Stimulated activated CD8-positive, alpha-beta memory T cell treated with anti-CD3 and anti-CD28 coated beads, Interleukin-12 subunit alpha, Interleukin-12 subunit beta, amount 100 ng/mL, for 24 hours (primary cell): ENCODE measurements around the gene DQX1.
"Not testable (repeated sequence)": the region's sequence is repeated elsewhere in the genome, so short reads cannot be mapped to it uniquely, and the experiment has no call there.

Experiments used
- DNase-seq: peaks from one replicate; pipeline ENCODE4 v3.0.0-alpha.2; 2020; ENCODE audit errors: extremely low read depth

Gene DQX1

DNA sequence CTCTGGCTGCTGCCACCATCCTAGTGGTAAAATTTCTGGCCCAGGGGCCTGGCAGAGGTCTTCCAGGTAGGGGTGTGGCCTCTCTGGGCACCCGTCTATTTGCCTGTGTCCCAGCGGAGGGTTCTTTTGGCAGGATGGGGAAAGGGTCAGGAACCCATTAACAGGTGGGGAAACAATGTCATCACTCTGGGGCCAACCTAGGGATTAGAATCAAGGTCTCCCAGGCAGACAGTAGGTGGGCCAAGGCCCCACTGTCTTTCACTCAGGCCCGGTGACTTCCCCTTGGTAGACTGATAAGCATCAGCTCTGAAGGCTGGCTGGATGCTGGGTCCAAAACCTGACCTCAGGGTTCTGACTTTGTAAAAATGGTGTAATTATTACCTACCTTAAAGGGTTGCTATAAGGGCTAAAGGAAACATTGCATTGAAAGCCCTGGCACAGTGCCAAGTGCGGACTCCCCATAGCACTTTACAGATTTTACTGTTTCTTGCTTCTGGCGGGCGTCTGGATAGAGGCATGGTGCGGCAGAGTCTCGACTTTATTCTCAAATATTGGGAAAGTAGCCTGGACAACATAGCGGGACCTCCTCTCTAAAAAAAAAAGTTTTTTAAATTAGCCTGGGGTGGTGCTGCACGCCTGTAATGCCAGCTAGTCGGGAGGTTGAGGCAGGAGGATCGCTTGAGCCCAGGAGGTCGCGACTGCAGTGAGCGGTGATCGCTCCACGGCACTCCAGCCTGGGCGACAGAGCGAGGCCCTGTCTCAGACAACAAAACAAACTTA, 28.8 kb downstream of the DQX1 start:
- no peak for DNase-seq

DNA sequence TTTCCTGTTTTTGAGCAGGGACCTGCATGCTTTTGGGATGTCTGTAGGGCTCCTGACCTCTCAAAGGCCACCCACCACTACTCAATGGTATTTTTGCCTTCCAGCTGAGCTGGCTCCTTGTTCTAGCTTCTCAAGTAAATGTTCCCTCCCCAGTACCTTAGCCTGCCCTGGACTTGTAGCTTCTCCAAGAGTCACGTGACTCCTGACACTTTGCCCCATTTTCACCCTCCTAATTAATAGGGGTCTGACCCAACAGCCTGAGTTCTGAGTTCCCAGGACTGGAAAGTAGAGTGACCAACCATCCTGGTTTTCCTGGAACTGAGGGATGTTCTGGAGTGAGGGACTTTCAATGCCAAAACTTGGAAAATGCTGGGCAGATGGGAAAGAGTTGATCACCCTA, 30.6 kb downstream of the DQX1 start:
- DNase-seq: no peak

DNA sequence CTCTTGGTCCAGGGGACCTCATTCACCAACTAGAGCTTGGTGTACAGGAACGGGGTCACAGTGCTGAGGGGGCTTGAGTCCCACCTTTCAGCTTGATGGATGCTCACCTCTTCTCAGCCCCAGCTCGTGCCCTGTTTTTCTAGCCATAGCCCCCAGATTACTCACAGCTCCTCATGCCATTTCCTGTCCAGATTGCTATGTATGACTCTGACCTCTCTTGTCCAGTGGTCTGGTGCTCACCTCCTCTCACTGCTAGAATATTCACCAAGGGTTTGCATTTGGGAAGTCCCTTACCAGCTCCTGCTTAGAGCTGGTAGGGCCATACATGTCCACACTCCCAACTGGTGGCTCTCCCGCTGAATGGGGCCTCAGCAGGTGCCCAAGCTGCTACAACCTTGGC, 32.5 kb downstream of the DQX1 start:
- no peak for DNase-seq

DNA sequence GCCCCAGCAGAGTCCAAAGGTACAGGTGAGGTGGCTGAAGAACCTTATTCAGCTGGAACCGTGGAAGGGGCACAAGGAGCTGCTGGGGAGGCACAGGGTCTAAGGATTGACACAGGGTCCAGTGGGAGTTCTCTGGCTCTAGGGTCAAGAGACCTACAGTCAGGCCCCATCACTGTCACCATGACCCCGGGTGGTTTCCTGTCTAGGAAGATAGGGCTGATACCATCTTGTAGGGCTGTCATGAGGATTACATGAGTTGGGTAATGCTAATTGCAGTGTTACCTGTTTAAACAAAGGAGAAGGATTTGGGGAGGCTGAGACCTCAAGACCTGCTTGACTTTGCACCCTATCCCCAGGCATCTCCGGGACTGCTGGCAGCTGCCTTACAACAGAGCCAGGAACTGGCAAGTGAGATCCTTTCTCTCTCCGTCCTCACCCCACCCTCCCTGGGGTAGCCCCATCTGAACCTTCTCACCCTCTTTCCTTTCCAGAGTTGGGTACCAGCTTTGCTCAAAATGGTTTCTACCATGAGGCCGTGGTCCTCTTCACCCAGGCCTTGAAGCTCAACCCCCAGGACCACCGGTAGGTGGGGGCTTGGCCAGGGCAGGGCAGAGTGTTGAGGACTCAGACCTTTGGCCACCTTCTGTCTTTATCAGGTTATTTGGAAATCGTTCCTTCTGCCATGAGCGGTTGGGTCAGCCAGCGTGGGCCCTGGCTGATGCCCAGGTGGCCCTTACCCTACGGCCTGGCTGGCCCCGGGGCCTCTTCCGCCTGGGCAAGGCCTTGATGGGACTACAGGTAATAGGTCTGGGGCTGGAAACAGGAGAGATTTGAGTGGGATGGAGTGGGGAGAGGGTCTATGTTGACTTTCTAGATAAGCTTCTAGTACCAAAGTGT, 34.1 kb downstream of the DQX1 start:
- DNase-seq: no peak

DNA sequence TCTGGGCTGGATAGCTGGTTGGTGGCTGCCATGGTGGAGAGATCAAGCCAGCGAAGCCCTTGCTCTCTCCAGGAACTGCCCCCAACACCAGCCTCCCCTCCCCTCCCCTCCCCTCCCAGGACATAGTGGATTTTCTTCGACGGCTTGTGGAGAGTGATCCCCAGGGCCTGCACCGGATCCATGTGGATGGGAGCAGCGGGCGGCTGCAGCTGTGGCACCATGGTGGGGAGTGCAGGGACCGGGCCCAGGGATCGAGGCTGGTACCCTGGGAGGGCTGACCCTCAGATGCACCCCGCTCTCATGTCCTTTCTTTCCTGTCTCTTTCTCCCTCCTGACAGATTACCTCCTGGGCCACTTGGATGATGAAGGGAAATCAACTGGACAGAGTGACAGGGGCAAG, 36.1 kb downstream of the DQX1 start:
- no peak for DNase-seq

DNA sequence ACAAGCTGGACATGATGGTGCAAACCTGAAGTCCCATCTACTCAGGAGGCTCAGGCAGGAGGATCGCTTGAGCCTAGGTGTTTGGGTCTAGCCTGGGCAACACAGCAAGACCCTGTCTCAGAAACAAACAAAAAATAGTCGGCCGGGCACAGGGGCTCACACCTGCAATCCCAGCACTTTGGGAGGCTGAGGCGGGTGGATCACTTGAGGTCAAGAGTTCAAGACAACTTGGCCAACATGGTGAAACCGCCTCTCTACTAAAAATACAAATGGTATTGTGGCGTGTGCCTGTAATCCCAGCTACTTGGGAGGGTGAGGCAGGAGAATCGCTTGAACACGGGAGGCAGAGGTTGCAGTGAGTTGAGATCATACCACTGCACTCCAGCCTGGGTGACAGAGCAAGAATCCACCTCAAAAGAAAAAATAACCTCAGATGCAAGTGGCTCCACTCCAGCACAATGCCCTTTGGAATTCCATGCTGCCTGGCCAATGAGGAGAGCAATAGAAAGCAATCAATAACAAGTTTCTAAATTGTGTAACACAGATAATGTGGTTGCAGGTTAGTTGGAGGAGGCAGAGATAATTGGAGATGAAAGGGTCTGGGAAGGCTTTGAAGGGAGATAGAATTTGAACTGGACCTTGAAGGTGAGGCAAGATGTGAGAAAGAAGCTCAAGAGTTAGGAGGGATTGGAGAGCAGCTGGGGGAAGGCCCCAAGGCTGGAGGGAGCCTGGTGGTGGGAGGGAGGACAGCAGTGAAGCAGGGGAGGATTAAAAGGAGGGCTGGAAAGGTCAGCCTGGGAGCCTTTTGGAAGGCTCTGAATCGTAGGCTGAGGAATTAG, 37.2 kb downstream of the DQX1 start:
- no peak for DNase-seq

DNA sequence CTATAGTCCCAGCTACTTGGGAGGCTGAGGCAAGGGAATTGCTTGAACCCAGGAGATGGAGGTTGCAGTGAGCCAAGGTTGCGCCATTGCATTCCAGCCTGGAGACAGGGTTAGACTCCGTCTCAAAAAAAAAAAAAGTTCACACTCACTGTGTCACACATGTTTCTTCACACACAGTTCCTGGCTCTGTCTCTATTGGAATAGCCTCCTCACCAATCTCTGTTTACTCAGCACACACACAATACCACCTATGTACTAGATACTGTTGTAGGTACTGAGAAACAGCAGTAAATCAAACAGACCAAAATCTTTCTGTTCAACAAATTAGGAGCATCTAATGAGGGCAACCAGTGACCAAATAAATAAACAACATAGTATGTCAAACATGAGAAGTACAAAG, 39.9 kb downstream of the DQX1 start:
- no peak for DNase-seq

DNA sequence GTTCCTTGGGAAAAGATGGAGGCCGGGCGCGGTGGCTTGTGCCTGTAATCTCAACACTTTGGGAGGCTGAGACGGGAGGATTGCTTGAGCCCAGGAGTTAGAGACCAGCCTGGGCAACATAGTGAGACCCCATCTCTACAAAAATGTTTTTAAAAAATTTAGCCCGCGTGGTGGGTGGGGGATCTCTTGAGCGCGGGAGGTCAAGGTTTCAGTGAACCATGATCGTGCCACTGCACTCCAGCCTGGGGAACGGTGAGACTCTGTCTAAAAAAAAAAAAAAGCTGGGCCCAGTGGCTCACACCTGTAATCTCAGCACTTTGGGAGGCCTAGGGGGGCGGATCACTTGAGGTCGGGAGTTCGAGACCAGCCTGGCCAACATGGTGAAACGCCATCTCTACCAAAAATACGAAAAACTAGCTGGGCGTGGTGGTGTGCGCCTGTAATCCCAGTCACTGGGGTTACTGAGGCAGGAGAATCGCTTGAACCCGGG, 42.3 kb downstream of the DQX1 start:
- DNase-seq: not testable (repeated sequence)

DNA sequence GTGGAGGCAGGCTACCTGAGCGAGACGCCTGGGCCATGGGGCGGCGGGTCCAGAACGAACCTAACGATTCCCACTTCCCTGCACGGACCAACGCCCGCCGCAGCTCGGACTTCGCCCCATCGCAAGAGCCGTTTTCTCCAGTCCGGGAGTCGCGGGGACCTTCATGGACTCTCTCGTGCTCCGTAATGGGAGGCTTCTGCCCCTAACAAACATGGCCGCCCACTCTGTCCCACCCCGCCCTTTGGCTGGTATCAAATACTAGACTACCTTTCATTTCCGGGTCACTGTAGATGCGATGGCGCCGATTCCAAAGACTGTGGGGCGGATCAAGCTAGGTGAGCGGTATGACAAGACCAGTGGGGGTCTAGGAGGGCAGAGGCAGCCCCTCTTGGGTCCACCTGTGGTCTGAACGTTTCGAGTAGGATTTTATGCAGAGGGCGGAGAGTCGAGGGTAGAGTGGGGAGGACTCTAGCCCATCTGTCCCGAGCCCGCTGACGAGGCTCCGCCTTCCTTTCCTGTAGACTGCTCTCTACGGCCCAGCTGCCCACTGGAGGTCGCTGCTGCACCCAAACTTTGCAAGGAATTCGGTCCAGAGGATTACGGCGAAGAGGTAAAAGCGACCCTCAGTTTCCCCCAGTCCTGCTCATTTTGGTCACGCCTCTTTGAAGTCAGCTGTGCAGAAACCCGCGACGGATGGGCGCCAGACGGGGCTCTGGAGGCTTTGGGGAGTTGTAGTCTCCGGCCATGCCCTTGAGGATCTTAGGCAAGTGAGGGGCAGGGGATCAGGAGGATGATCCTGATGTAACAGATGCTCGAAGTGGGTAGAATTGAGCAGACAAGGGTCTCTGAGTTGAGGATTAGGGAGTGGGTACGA, 43.0 kb downstream of the DQX1 start, which contains the start of the genes CCDC142 and TTC31:
TSS of gene CCDC142 (minus strand) at position 198 of the 874 bp plus-strand sequence. CDS start at position 37, 161 bp downstream.
TSS of gene TTC31 (plus strand) at position 281 of the 874 bp plus-strand sequence. CDS start at position 296, 15 bp downstream.
- DNase-seq: peak; percentile 78

DNA sequence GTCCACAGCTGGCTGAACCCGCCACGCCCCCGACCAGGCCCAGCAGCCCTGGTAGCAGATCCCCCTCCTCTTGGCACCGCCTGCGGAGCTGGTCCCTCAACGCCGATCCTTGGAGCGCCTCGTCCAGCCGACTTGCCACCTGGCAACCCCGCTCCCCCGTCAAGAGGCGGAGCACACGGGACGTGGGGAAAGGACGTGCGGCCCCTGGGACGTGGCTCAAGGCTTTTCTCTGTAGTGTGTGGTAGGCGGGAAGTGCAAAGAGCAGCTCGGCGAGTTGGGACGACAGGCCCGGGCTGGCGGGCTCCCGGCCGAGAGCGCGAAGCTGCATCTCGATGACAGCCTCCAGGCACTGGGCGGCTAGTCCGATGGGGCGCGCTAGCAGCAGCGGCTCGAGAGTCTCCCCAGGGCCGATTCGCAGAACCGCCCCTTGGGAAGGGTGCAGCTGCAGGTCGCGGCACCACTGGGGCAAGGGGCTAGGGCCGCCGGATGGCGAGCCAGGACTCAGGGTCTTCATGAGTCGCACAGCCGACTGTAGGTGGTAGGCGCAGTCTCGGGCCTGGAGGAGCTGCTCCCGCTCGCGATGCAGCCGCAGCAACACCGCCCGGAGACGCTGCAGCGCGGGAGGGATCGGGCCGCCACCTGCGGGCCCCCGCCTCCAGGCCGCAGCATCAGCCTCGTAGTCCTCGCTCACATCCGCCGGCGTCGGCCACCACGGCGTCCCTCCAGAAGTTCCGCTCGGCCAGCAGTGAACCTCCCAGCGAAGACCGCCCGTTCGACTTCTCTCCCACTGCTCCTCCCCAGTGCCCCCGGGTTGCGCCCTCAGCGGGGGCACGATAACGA, 43.9 kb downstream of the DQX1 start:
- DNase-seq: no peak

DNA sequence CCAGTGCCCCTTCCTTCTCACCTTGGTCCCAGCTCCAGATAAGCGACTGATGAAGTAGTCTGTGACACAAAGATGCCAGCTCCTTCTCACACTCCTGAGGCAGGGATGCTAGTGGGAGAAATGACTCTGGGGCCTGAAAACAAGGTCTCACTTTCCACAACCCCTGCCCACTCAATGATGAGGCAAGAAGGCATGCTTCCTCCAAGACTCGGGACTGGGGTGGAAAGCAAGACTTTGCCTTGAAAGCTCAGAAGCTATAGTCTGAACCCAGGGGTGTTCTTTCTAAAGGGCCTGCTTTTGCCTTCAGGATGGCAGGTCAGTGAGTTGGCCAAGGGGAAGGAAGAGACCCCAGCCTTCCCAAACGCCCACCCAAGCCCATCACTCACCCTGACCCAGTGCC, 44.6 kb downstream of the DQX1 start:
- DNase-seq: no peak

DNA sequence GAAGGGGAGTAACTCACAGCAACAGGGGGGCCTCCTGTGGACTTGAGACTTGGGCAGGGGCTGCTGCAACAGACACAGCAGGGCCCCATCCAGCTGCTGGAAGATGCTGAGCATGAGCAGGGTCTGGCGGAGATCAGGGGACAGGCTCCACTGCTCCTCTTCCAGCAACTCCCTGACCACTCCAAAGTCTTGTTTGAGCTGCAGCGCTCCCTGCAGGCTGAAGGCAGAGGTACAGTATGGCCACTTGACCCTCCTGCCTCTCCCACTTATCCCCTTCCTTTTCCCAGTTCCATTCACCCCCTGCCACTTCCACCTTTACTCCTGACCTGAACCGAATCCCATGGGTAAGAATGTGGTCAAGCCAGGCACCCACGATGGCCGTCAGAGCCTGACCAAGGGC, 51.1 kb downstream of the DQX1 start:
- DNase-seq: no peak

DNA sequence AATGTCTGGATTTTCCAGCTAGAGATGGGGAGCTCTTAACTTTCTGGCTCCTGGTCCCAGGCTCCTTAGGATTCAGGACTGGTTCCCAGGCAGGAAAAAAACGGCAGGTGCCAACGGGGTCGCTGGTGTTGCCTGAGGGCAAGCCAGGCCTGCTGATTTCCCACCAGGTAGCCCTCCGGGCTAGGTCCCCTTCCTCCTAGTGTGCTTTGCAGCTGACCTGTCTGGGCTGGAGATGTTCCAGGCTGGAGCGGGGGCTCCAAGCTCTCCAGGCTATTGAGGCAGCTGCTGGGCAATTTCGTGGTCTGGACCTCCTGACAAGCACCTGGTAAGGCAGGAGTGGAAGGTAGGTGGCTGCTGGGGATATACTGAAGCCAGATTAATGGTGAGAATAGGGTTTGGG, 51.5 kb downstream of the DQX1 start:
- no peak for DNase-seq

DNA sequence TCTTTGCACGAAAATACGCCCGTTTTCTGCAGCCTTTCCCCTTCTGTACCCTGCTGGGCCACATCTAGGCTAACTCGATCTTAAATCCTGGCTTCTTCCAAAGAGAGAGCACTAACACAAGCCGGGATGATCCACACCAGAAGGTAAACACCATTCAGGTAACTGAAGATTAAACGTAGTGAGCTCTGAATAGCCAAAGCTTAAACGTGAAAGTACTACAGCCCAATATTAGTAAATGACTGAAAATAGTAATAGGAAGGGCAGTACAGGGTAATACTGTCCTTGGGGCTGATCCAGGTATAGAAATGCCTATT, 53.1 kb downstream of the DQX1 start:
- DNase-seq: no peak

DNA sequence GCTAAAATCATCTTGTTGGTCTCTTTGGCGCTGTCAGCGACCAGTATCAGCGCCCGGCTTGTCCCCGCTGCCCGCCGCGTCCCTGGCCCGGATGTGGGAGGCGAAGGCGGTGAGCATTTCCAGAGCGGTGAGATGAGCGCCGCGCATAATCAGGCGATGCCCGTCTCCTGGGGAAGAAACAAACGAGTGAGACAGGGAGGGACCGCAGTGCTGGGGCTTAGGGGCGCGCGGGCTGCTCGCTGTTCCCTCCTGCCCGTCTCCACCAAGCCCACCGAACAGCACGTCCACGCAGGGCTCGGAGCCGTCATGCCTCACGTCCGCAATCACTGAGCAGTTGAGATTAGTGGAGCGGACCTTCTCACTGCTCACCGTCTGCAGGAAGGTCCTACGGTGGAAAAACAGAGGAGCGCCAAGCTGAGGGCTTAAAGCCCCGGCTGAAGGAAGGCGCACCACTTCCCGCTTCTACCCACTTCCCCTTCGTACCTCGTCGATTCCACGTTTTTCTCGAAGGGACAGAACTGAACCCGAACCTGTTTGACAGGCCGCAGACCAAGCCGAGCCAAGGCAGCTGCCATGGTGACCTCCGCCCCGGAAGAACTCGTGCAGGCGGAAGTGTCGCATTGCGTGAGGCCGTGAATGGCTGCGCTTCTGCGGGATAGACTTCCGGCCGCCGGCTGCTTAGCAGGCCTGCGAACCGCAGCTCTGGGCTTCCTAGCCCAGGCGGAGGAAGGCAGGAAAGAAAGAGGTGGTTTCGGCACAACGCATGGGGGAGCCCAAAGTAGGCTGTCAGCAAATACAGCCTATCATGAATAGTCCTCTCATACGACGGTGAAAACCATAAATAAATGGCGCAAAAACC, 53.7 kb downstream of the DQX1 start, which contains the start of gene MRPL53:
TSS of gene MRPL53 (minus strand) at position 595 of the 859 bp plus-strand sequence. CDS start at position 575, 20 bp downstream.
- peak; percentile 87 for DNase-seq

DNA sequence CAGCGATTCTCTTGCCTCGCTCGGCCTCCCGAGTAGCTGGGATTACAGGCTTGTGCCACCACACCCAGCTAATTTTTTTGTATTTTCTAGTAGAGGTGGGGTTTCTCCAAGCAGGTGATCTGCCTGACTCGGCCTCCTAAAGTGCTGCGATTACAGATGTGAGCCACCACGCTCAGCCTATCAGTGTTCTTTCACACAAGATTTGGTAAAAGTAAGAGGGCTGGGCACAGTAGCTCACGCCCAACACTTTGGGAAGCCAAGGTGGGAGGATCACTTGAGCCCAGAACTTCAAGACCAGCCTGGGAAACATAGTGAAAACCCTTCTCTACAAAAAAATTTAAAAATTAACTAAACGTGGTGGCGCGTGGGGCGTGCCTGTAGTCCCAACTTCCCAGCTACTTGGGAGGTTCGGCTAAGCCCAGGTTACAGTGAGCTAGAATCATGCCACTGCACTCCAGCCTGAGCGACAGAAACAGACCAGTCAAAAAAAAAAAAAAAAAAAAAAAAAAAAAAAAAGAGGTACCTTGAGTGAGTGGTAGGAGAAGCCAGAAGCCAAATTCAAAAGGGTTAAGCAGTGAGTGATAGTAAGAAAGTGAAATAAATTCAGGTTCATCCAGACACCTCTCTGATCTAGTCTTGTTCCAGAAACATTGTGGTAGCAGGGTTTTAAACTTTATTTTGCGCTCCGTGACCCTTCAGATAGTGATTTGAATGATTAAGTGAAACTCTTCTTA, 54.5 kb downstream of the DQX1 start:
- no peak for DNase-seq

DNA sequence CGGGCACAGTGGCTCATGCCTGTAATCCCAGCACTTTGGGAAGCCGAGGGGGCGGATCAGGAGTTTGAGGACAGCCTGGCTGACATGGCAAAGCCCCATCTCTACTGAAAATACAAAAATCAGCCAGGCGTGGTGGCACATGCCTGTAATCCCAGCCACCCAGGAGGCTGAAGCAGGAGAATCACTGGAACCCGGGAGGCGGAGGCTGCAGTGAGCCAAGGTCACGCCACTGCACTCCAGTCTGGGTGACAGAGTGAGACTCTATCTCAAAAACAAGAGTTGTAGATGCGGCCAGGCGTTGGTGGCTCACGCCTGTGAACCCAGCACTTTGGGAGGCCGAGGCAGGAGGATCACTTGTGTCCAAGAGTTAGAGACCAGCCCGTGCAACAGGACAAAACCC, 55.3 kb downstream of the DQX1 start:
- DNase-seq: not testable (repeated sequence)
